ENCODE measurements around the gene ZPBP.

Gene ZPBP

DNA sequence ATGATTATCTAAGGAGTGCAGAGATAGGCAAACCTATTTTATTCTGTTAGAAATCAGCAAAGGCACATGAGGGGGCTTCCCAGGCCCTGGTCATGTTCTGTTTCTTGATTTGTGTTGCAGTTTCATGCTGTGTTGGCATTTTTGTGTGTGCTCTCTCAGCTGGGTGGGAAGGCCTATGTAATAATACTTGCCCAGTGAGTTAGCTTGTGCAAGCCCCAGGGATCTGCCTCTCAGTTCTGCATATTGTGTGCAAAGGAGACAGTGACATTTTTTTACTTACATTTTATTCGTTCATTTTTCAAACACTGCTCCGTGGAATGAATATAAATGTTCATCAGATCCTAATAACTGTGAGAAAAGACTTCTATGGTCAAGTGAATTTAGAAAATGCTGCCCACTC lies 200.6 kb downstream of the ZPBP start:
- no peak for TF ChIP-seq CTCF (conservative IDR thresholded peaks at IDR 0.05)
- no peak overlapping the region for H3K27ac ChIP-seq

Data from VCaP (cell line).